ENCODE measurements around the gene AAGAB.

Gene AAGAB

DNA sequence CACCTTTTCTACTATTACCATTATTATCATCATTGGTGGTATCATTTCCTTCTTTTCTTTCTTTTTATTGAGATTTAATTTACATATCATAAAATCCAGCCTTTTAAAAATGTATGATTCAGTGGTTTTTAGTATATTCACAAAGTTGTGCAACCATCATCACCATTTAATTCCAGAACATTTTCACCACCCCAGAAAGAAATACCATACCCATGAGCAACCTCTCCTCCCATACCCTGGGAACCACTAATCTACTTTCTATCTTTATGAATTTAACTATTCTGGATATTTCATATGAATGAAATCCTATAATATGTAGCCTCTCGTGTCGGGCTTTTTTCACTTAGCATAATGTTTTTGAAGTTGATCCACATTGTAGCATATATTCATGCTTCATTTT, 29.1 kb downstream of the AAGAB start:
- no peaks in the 10 kb centered on the region for H3K27me3 ChIP-seq (ENCODE audit: control insufficient read depth, insufficient read depth, low read length)
- TF ChIP-seq, protein P1, sequence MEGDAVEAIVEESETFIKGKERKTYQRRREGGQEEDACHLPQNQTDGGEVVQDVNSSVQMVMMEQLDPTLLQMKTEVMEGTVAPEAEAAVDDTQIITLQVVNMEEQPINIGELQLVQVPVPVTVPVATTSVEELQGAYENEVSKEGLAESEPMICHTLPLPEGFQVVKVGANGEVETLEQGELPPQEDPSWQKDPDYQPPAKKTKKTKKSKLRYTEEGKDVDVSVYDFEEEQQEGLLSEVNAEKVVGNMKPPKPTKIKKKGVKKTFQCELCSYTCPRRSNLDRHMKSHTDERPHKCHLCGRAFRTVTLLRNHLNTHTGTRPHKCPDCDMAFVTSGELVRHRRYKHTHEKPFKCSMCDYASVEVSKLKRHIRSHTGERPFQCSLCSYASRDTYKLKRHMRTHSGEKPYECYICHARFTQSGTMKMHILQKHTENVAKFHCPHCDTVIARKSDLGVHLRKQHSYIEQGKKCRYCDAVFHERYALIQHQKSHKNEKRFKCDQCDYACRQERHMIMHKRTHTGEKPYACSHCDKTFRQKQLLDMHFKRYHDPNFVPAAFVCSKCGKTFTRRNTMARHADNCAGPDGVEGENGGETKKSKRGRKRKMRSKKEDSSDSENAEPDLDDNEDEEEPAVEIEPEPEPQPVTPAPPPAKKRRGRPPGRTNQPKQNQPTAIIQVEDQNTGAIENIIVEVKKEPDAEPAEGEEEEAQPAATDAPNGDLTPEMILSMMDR (IDR thresholded peaks at IDR 0.05), result no peak
- no peak overlapping the region for H3K4me2 ChIP-seq (ENCODE audit: low read length)
- H3K4me3 ChIP-seq (ENCODE audit: low read depth, low read length), result no peak overlapping the region
- peaks cover 2% of the 10 kb centered on the region for H3K79me2 ChIP-seq
- no peaks in the 10 kb centered on the region for H3K36me3 ChIP-seq (ENCODE audit: control insufficient read depth, insufficient read depth, low read length)
- no peaks in the 10 kb centered on the region for H3K9me3 ChIP-seq (ENCODE audit: control insufficient read depth, low read length)
- no peak overlapping the region for H3K27ac ChIP-seq
- H3K9ac ChIP-seq, result no peak overlapping the region
- no peaks in the 10 kb centered on the region for H3K4me1 ChIP-seq
- H2AFZ ChIP-seq, result no peak overlapping the region

- Histone ChIP-seq H3K4me2 (ENCODE audit: low read length) (no peak overlapping the region), H3K4me3 (ENCODE audit: low read depth, low read length) (no peak overlapping the region), H3K36me3 (ENCODE audit: control insufficient read depth, insufficient read depth, low read length) (no peaks in the 10 kb centered on the region), H3K4me1 (no peaks in the 10 kb centered on the region), H3K27me3 (ENCODE audit: control insufficient read depth, insufficient read depth, low read length) (no peaks in the 10 kb centered on the region), H3K79me2 (peaks cover 2% of the 10 kb centered on the region), H2AFZ (no peak overlapping the region), H3K9me3 (ENCODE audit: control insufficient read depth, low read length) (no peaks in the 10 kb centered on the region), H3K9ac (no peak overlapping the region), H3K27ac (no peak overlapping the region)
- TF ChIP-seq, protein P1 (IDR thresholded peaks at IDR 0.05), result no peak
Measured at GRCh38 chr15:67224889-67225288, 29.6 kb downstream of the AAGAB start.

DNA sequence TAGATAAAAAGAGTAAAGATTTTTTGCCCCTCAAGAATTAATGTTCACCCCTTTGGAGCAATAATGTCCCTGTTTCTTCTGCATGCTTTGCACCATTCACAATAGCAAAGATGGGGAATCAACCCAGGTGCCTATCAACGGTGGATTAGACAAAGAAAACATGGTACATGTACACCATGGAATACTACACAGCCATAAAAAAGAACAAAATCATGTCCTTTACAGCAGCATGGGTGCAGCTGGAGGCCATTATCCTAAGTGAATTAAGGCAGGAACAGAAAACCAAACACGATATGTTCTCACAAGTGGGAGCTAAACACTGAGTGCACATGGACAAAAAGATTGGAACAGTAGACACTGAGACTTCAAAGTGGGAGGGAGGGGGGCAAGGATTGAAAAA, 35.2 kb downstream of the AAGAB start:
- Histone ChIP-seq H3K4me3 (ENCODE audit: low read depth, low read length) (no peak overlapping the region), H3K9ac (no peak overlapping the region), H3K4me1 (no peaks in the 10 kb centered on the region), H2AFZ (no peak overlapping the region), H3K27me3 (ENCODE audit: control insufficient read depth, insufficient read depth, low read length) (no peaks in the 10 kb centered on the region), H3K79me2 (peaks cover 2% of the 10 kb centered on the region), H3K36me3 (ENCODE audit: control insufficient read depth, insufficient read depth, low read length) (no peaks in the 10 kb centered on the region), H3K9me3 (ENCODE audit: control insufficient read depth, low read length) (no peaks in the 10 kb centered on the region), H3K4me2 (ENCODE audit: low read length) (no peak overlapping the region), H3K27ac (no peak overlapping the region)
- TF ChIP-seq, protein P1 (IDR thresholded peaks at IDR 0.05), result no peak

DNA sequence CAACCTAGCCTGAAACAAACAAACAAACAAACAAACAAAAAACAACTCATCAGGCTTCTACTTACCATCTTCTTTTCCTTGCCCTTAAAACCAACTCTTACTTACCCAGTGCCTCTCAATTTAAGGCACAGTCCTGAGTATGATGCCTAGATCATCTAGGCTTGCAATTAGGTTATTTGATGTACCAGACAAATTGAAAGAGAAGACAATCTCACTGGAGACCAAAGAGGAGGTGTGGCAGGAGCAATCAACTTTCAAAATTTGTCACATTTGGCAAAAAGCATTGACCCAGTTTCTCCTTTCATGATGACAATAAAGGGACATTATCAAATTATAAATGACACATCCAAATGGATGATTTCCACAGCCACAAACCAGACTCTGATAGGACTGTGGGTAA, 36.0 kb downstream of the AAGAB start:
- H3K36me3 ChIP-seq (ENCODE audit: control insufficient read depth, insufficient read depth, low read length), result no peaks in the 10 kb centered on the region
- H3K9ac ChIP-seq, result no peak overlapping the region
- H3K4me3 ChIP-seq (ENCODE audit: low read depth, low read length), result no peak overlapping the region
- no peak overlapping the region for H2AFZ ChIP-seq
- H3K79me2 ChIP-seq, result no peaks in the 10 kb centered on the region
- no peaks in the 10 kb centered on the region for H3K9me3 ChIP-seq (ENCODE audit: control insufficient read depth, low read length)
- H3K4me2 ChIP-seq (ENCODE audit: low read length), result no peak overlapping the region
- no peak overlapping the region for H3K27ac ChIP-seq
- no peaks in the 10 kb centered on the region for H3K27me3 ChIP-seq (ENCODE audit: control insufficient read depth, insufficient read depth, low read length)
- H3K4me1 ChIP-seq, result no peaks in the 10 kb centered on the region
- TF ChIP-seq, protein P1 (IDR thresholded peaks at IDR 0.05), result no peak

GRCh38 chr15:67216859-67217258, 37.6 kb downstream of the AAGAB start:
- Histone ChIP-seq H3K9me3 (ENCODE audit: control insufficient read depth, low read length) (no peaks in the 10 kb centered on the region), H3K4me2 (ENCODE audit: low read length) (no peak overlapping the region), H3K27ac (no peak overlapping the region), H3K9ac (no peak overlapping the region), H3K27me3 (ENCODE audit: control insufficient read depth, insufficient read depth, low read length) (no peaks in the 10 kb centered on the region), H3K4me1 (no peaks in the 10 kb centered on the region), H3K36me3 (ENCODE audit: control insufficient read depth, insufficient read depth, low read length) (no peaks in the 10 kb centered on the region), H3K79me2 (no peaks in the 10 kb centered on the region), H3K4me3 (ENCODE audit: low read depth, low read length) (no peak overlapping the region), H2AFZ (no peak overlapping the region)
- TF ChIP-seq, protein P1 (IDR thresholded peaks at IDR 0.05), result no peak

Data from parathyroid adenoma (tissue), 2 donors.